HG03045 (cell line): ENCODE results near the gene GNA14.
"Not testable (repeated sequence)": the region's sequence is repeated elsewhere in the genome, so short reads cannot be mapped to it uniquely, and the experiment has no call there.

ENCODE experiments used
- ATAC-seq: cut with Tn5 transposase; IDR thresholded peaks from one replicate; pipeline ENCODE4 v1.9.1; 2021; ENCODE audit warnings: mild to moderate bottlenecking, moderate library complexity; ENCODE audit not compliant: unreplicated experiment

The GNA14 gene

GRCh38 chr9:77648234-77649108 lies at the start of gene GNA14:
TSS of gene GNA14 (minus strand) at chr9:77648322. CDS start at chr9:77647793, 529 bp downstream.
- ATAC-seq: no peak

GRCh38 chr9:77697238-77697984 lies 49.3 kb upstream of the GNA14 start:
- no peak for ATAC-seq

- ATAC-seq: not testable (repeated sequence)
These were observed 42.6 kb upstream of the GNA14 start for GRCh38 chr9:77690723-77691122.

GRCh38 chr9:77690119-77690518 lies 42.0 kb upstream of the GNA14 start:
- ATAC-seq: not testable (repeated sequence)

GRCh38 chr9:77687737-77688136 lies 39.6 kb upstream of the GNA14 start:
- not testable (repeated sequence) for ATAC-seq

- ATAC-seq: no peak
These were observed 32.5 kb upstream of the GNA14 start for GRCh38 chr9:77680581-77680980.

- no peak for ATAC-seq
These were observed 31.7 kb upstream of the GNA14 start for GRCh38 chr9:77679661-77680368.

GRCh38 chr9:77679088-77679487 lies 31.0 kb upstream of the GNA14 start:
- ATAC-seq: no peak

- ATAC-seq: no peak
These were observed 29.9 kb upstream of the GNA14 start for GRCh38 chr9:77677957-77678535.

GRCh38 chr9:77677397-77677796 lies 29.3 kb upstream of the GNA14 start:
- no peak for ATAC-seq

GRCh38 chr9:77673941-77674791 lies 26.0 kb upstream of the GNA14 start:
- no peak for ATAC-seq

GRCh38 chr9:77672183-77672582 lies 24.1 kb upstream of the GNA14 start:
- ATAC-seq: no peak

- no peak for ATAC-seq
These were observed 19.0 kb upstream of the GNA14 start for GRCh38 chr9:77667151-77667550.

GRCh38 chr9:77663754-77664153 lies 15.6 kb upstream of the GNA14 start:
- no peak for ATAC-seq

- ATAC-seq: no peak
These were observed 13.5 kb upstream of the GNA14 start for GRCh38 chr9:77661566-77662085.

GRCh38 chr9:77659926-77660325 lies 11.8 kb upstream of the GNA14 start:
- ATAC-seq: no peak

- ATAC-seq: no peak
These were observed 3.1 kb upstream of the GNA14 start for GRCh38 chr9:77651203-77651602.

GRCh38 chr9:77649109-77649812 lies 1.1 kb upstream of the GNA14 start:
- no peak for ATAC-seq
